H1 (cell line): ENCODE data around the gene ABCD1. TPM values are rescaled to one million over a fixed set of nuclear protein-coding genes. Genes with fewer than 3 reads are reported as not detected.

Experiments
- CTCF ChIA-PET: fragments of 300-600 bp; sonication (Branson Sonifier 250); formaldehyde crosslinking; loops from one replicate; lab custom pipeline; 2021; ENCODE audit not compliant: partially characterized antibody; lab: Charles Lee
- POLR2A ChIA-PET: fragments of 300-600 bp; sonication (Branson Sonifier 250); formaldehyde crosslinking; loops from one replicate; lab custom pipeline; 2021; ENCODE audit warnings: inconsistent platforms; ENCODE audit not compliant: partially characterized antibody; lab: Charles Lee
- DNase-seq, 2 experiments: peaks; one replicate each; pipeline versions ENCODE4 v3.0.0 to v3.0.0-alpha.2; 2010 to 2022; ENCODE audit warnings: low spot score in 2 of 2, low read depth in 1 of 2, mixed read lengths in 1 of 2
- FAIRE-seq: peaks from 2 replicates; lab custom pipeline; 2011; peaks lifted over from hg19 to GRCh38; lab: Jason Lieb, UNC
- H2AFZ ChIP-seq: 2 replicates; pipeline ENCODE4 v1.8.1; 2012; ENCODE audit warnings: low read length, inconsistent platforms
- H2AK5ac ChIP-seq: 2 replicates; pipeline ENCODE4 v1.6.1; 2013; ENCODE audit warnings: low read depth, low read length
- H2BK120ac ChIP-seq: replicated peaks from 2 replicates; pipeline ENCODE3; 2013; ENCODE audit warnings: low read depth, low read length, inconsistent platforms
- H2BK12ac ChIP-seq: 2 replicates; pipeline ENCODE4 v1.6.1; 2013; ENCODE audit warnings: low read depth, low read length
- H2BK15ac ChIP-seq: 2 replicates; pipeline ENCODE4 v1.6.1; 2013; ENCODE audit warnings: low read length
- H2BK20ac ChIP-seq: 2 replicates; pipeline ENCODE4 v1.6.1; 2013; ENCODE audit warnings: low read length
- H2BK5ac ChIP-seq: 2 replicates; pipeline ENCODE4 v1.6.1; 2013; ENCODE audit warnings: low read depth, low read length
- H3K14ac ChIP-seq: 2 replicates; pipeline ENCODE4 v1.6.1; 2013; ENCODE audit warnings: inconsistent platforms; ENCODE audit not compliant: insufficient read length
- H3K18ac ChIP-seq: 2 replicates; pipeline ENCODE4 v1.6.1; 2013; ENCODE audit warnings: low read length; ENCODE audit errors: extremely low read depth
- H3K23ac ChIP-seq: 2 replicates; pipeline ENCODE4 v1.6.1; 2013; ENCODE audit warnings: inconsistent platforms; ENCODE audit not compliant: insufficient read length
- H3K23me2 ChIP-seq: 2 replicates; pipeline ENCODE4 v1.6.1; 2013; ENCODE audit warnings: low read depth, low read length
- H3K27ac ChIP-seq: 2 replicates; pipeline ENCODE4 v1.6.1; 2011; ENCODE audit warnings: low read depth, low read length, inconsistent platforms
- H3K27me3 ChIP-seq, 4 experiments: replicated peaks in 1 of 4; 1 replicate in 1 of 4; 2 replicates in 3 of 4; pipeline versions ENCODE4 v1.6.1 to v1.8.1; 2011 to 2013; ENCODE audit warnings: low read length in 3 of 4, mild to moderate bottlenecking in 3 of 4, inconsistent platforms in 2 of 4, mixed read lengths in 2 of 4, moderate library complexity in 1 of 4; ENCODE audit not compliant: control insufficient read depth in 3 of 4, insufficient read depth in 3 of 4; ENCODE audit errors: extremely low read depth in 1 of 4
- H3K36me3 ChIP-seq, 4 experiments: 2 replicates each; pipeline versions ENCODE4 v1.6.1 to v1.8.1; 2011 to 2013; ENCODE audit warnings: mild to moderate bottlenecking in 4 of 4, low read length in 3 of 4, moderate library complexity in 2 of 4, control low read depth in 1 of 4, inconsistent platforms in 1 of 4; ENCODE audit not compliant: insufficient read depth in 4 of 4, control insufficient read depth in 2 of 4
- H3K4ac ChIP-seq: replicated peaks from 2 replicates; pipeline ENCODE3; 2013; ENCODE audit warnings: low read length, low read depth, mixed read lengths, inconsistent platforms; ENCODE audit not compliant: insufficient read length
- H3K4me1 ChIP-seq, 4 experiments: replicated peaks in 1 of 4; 1 replicate in 1 of 4; 2 replicates in 3 of 4; pipeline versions ENCODE4 v1.6.1 to v1.8.1; 2011 to 2013; ENCODE audit warnings: low read length in 3 of 4, inconsistent platforms in 2 of 4, mixed read lengths in 1 of 4; ENCODE audit not compliant: insufficient read depth in 4 of 4, control insufficient read depth in 3 of 4
- H3K4me2 ChIP-seq, 2 experiments: 2 replicates each; pipeline versions ENCODE4 v1.6.1 to v1.8.1; 2011 to 2013; ENCODE audit warnings: low read depth in 2 of 2, low read length in 2 of 2, control low read depth in 1 of 2, inconsistent platforms in 1 of 2, mild to moderate bottlenecking in 1 of 2; ENCODE audit not compliant: insufficient read depth in 1 of 2
- H3K4me3 ChIP-seq, 4 experiments: fragments of 200-600, 300-600 bp in 1 of 4; sonication (generic), shearing (Covaris generic), sonication (Bioruptor Twin) in 1 of 4; 2 replicates each; pipeline versions ENCODE4 v1.5.1 to v1.8.1; 2011 to 2016; ENCODE audit warnings: low read length in 4 of 4, low read depth in 3 of 4, control low read depth in 2 of 4, inconsistent platforms in 2 of 4, mild to moderate bottlenecking in 2 of 4, mixed read lengths in 1 of 4, moderate library complexity in 1 of 4; ENCODE audit not compliant: insufficient read depth in 2 of 4; ENCODE audit errors: extremely low read depth in 1 of 4
- H3K56ac ChIP-seq: replicated peaks from 2 replicates; pipeline ENCODE3; 2013; ENCODE audit warnings: low read depth, mild to moderate bottlenecking, mixed read lengths, low read length, inconsistent platforms; ENCODE audit not compliant: insufficient read length
- H3K79me1 ChIP-seq: 2 replicates; pipeline ENCODE4 v1.6.1; 2013; ENCODE audit warnings: low read depth, low read length, control low read depth
- H3K79me2 ChIP-seq, 2 experiments: 2 replicates each; pipeline versions ENCODE4 v1.6.1 to v1.8.1; 2012 to 2013; ENCODE audit warnings: low read length in 2 of 2, mild to moderate bottlenecking in 2 of 2, inconsistent platforms in 1 of 2; ENCODE audit not compliant: insufficient read depth in 2 of 2, control insufficient read depth in 1 of 2
- H3K9ac ChIP-seq, 4 experiments: replicated peaks in 1 of 4; 1 replicate in 1 of 4; 2 replicates in 3 of 4; pipeline versions ENCODE4 v1.6.1 to v1.8.1; 2011 to 2013; ENCODE audit warnings: low read depth in 3 of 4, low read length in 3 of 4, control low read depth in 2 of 4, mild to moderate bottlenecking in 2 of 4, moderate library complexity in 2 of 4, inconsistent platforms in 1 of 4; ENCODE audit errors: extremely low read depth in 1 of 4
- H3K9me3 ChIP-seq, 2 experiments: 2 replicates each; pipeline versions ENCODE4 v1.6.1 to v1.8.1; 2012 to 2013; ENCODE audit warnings: mild to moderate bottlenecking in 2 of 2, moderate library complexity in 2 of 2, control low read depth in 1 of 2, inconsistent platforms in 1 of 2, low read depth in 1 of 2, low read length in 1 of 2, mixed read lengths in 1 of 2; ENCODE audit not compliant: insufficient read depth in 2 of 2
- H4K20me1 ChIP-seq, 2 experiments: replicated peaks in 1 of 2; 2 replicates each; pipeline versions ENCODE3 to v1.8.1; 2011 to 2013; ENCODE audit warnings: inconsistent platforms in 2 of 2, low read length in 2 of 2, mild to moderate bottlenecking in 1 of 2; ENCODE audit not compliant: insufficient read depth in 2 of 2, control insufficient read depth in 1 of 2
- H4K5ac ChIP-seq: 2 replicates; pipeline ENCODE4 v1.6.1; 2013; ENCODE audit warnings: low read length, low read depth, mixed read lengths, inconsistent platforms; ENCODE audit not compliant: insufficient read length
- H4K8ac ChIP-seq: 2 replicates; pipeline ENCODE4 v1.8.0; 2013; ENCODE audit warnings: mild to moderate bottlenecking, moderate library complexity, low read length, inconsistent platforms; ENCODE audit not compliant: insufficient read depth; ENCODE audit errors: extremely low read depth
- H4K91ac ChIP-seq: replicated peaks from 2 replicates; pipeline ENCODE3; 2013; ENCODE audit warnings: low read length, mixed read lengths, inconsistent platforms; ENCODE audit not compliant: insufficient read length
- FOSL1 ChIP-seq: IDR thresholded peaks from 2 replicates; pipeline ENCODE4 v1.6.1; 2011; ENCODE audit warnings: mild to moderate bottlenecking, low read depth, low read length, moderate library complexity; ENCODE audit not compliant: insufficient read depth
- GABPA ChIP-seq: IDR thresholded peaks from 2 replicates; pipeline ENCODE4 v1.6.1; 2011; ENCODE audit warnings: mild to moderate bottlenecking, low read length, moderate library complexity, borderline replicate concordance; ENCODE audit not compliant: insufficient read depth
- KDM5A ChIP-seq: fragments of 200-600 bp; IDR thresholded peaks from 2 replicates; pipeline ENCODE4 v1.7.1; 2012; ENCODE audit warnings: mild to moderate bottlenecking, low read length, inconsistent platforms, mixed read lengths
- NANOG ChIP-seq: IDR thresholded peaks from 2 replicates; pipeline ENCODE4 v1.6.1; 2011; ENCODE audit warnings: low read length, low read depth, mild to moderate bottlenecking, inconsistent platforms; ENCODE audit not compliant: insufficient read depth, poor library complexity, severe bottlenecking
- RAD21 ChIP-seq, 2 experiments: IDR thresholded peaks in 1 of 2; conservative IDR thresholded peaks in 1 of 2; 2 replicates each; pipeline ENCODE4 v1.6.1; 2011; ENCODE audit warnings: low read depth in 2 of 2, low read length in 2 of 2, improper control_type of control experiment in 1 of 2, inconsistent platforms in 1 of 2, mild to moderate bottlenecking in 1 of 2, moderate library complexity in 1 of 2
- SIN3A ChIP-seq, 2 experiments: IDR thresholded peaks in 1 of 2; conservative IDR thresholded peaks in 1 of 2; 2 replicates each; pipeline ENCODE4 v1.6.1; 2011 to 2012; ENCODE audit warnings: low read length in 2 of 2, improper control_type of control experiment in 1 of 2, low read depth in 1 of 2, mild to moderate bottlenecking in 1 of 2
- TBP ChIP-seq: IDR thresholded peaks from 2 replicates; pipeline ENCODE4 v1.6.1; 2011; ENCODE audit warnings: low read depth, low read length, improper control_type of control experiment
- ZNF274 ChIP-seq: IDR thresholded peaks from 2 replicates; pipeline ENCODE4 v1.7.0; 2012; ENCODE audit warnings: low read length, borderline replicate concordance; ENCODE audit errors: extremely low read depth
- WGBS, 2 experiments: shearing (Covaris generic) in 1 of 2; methylation state at CpG; one replicate each; pipeline versions ENCODE4 v1.1.6 to v1.1.7; 2013 to 2015; ENCODE audit warnings: low lambda C conversion rate in 2 of 2, mixed read lengths in 2 of 2, inconsistent platforms in 1 of 2, low coverage in 1 of 2, missing lambda C conversion rate in 1 of 2; ENCODE audit not compliant: insufficient replicate concordance in 2 of 2, insufficient coverage in 1 of 2, insufficient read length in 1 of 2; ENCODE audit errors: extremely low coverage in 1 of 2, missing lambda C conversion rate in 1 of 2; 5-methylcytosine and 5-hydroxymethylcytosine counted together
- polyA plus RNA-seq, 7 experiments: library from polyadenylated mRNA; depleted of rRNA in 3 of 7; stranded (reverse) in 5 of 7; unstranded in 2 of 7; fragments of >200 nt in 5 of 7; fragments of 200-250 nt in 2 of 7; gene quantifications; 1 replicate in 5 of 7; 2 replicates in 1 of 7; 4 replicates in 1 of 7; pipeline versions ENCODE4 v1.2.1 to v1.2.3, GENCODE V29; 2011 to 2013; ENCODE audit warnings: missing spikeins in 2 of 7, mixed read lengths in 2 of 7
- total RNA-seq: library from RNA; stranded (reverse); fragmentation: NEBNext Ultra II Directional; extraction: Animal tissue kit (Norgen Biotek cat#: 25700); gene quantifications from 2 replicates; pipeline ENCODE4 v1.2.1, GENCODE V29; 2021
- TF ChIP-seq, protein P1 (sequence below): IDR thresholded peaks from 2 replicates; pipeline ENCODE4 v1.6.1; 2012; ENCODE audit warnings: inconsistent platforms
- TF ChIP-seq, protein P2 (sequence below): IDR thresholded peaks from 2 replicates; pipeline ENCODE4 v1.6.1; 2011; ENCODE audit warnings: low read depth, mild to moderate bottlenecking, low read length; ENCODE audit not compliant: insufficient read depth

ABCD1 gene
- total and polyA plus RNA-seq, 2 of the 8 experiments (the other 6 are each of a cell fraction or from before 2014, with no cell fraction given), result 3.1 to 6.6 TPM

DNA sequence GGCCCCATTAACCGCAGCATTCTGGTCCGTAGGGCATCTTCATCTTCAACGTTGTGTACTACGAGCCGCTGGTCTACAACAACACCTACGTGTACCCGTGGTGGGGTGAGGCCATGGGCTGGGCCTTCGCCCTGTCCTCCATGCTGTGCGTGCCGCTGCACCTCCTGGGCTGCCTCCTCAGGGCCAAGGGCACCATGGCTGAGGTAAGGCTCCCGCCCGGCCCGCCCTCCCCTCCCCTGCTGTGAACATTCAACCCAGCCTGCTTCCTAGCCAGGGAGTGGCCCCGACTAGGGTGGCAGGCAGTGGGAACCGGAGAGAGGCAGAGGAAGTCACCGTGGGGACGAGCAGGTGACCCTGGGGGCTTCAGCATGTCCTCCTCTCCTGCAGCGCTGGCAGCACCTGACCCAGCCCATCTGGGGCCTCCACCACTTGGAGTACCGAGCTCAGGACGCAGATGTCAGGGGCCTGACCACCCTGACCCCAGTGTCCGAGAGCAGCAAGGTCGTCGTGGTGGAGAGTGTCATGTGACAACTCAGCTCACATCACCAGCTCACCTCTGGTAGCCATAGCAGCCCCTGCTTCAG lies 29.9 kb upstream of the ABCD1 start:
- ChIA-PET CTCF (interaction anchor here (0.9 to 2.3 kb wide), 3 partner anchors 8 to 13 kb away, joined by 3 to 10 read pairs (median 3); partner anchors contain the start of gene SLC6A8), POLR2A (interaction anchor here (1.3 to 1.9 kb wide), 2 partner anchors 9 to 10 kb away, joined by 4 to 5 read pairs; no protein-coding TSS in a partner anchor)
- Histone ChIP-seq H3K14ac (no peak overlapping the region), H2BK15ac (no peak overlapping the region), H3K4me3 (no peak overlapping the region), H3K36me3 (peaks cover 0 to 44% (median 12%) of the 10 kb centered on the region in 4 experiments; a peak in 5 of 8 replicates), H3K18ac (no peak overlapping the region), H3K4me1 (peaks cover 0 to 7% (median 1%) of the 10 kb centered on the region in 4 experiments; a peak in 3 of 7 replicates), H4K8ac (no peak overlapping the region), H3K9me3 (no peaks in the 10 kb centered on the region), H2BK120ac (no peak overlapping the region), H2AK5ac (no peak overlapping the region), H2BK12ac (no peak overlapping the region), H4K5ac (no peak overlapping the region), H4K91ac (no peak overlapping the region), H2AFZ (no peak overlapping the region), H3K9ac (no peak overlapping the region), H4K20me1 (peaks cover 0 to 4% of the 10 kb centered on the region in 2 experiments), H3K79me1 (no peaks in the 10 kb centered on the region; the same call in 1 of the 2 replicates), H3K23me2 (no peaks in the 10 kb centered on the region), H3K4me2 (no peak overlapping the region), H3K27ac (no peak overlapping the region), H3K4ac (no peak overlapping the region), H3K23ac (no peak overlapping the region), H3K27me3 (no peaks in the 10 kb centered on the region), H2BK20ac (no peak overlapping the region), H3K56ac (no peak overlapping the region), H2BK5ac (no peak overlapping the region), H3K79me2 (peaks cover 0 to 5% of the 10 kb centered on the region in 2 experiments; a peak in 2 of 4 replicates)
- DNase-seq (no peak), FAIRE-seq (no peak)
- WGBS, 2 experiments, result no CpG with 5 or more reads among the region's 23 CpGs
- TF ChIP-seq TBP, result no peak
- TF ChIP-seq, protein P1, sequence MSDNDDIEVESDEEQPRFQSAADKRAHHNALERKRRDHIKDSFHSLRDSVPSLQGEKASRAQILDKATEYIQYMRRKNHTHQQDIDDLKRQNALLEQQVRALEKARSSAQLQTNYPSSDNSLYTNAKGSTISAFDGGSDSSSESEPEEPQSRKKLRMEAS, result no peak
- TF ChIP-seq NANOG, result no peak
- TF ChIP-seq ZNF274, result no peak
- TF ChIP-seq GABPA, result no peak
- no peak for TF ChIP-seq KDM5A
- TF ChIP-seq, protein P2, sequence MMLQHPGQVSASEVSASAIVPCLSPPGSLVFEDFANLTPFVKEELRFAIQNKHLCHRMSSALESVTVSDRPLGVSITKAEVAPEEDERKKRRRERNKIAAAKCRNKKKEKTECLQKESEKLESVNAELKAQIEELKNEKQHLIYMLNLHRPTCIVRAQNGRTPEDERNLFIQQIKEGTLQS, result no peak
- TF ChIP-seq RAD21 (IDR thresholded peaks at IDR 0.05 in 1 of 2, conservative IDR thresholded peaks at IDR 0.05 in 1 of 2; ENCODE audit: low read depth in 2 of 2, low read length in 2 of 2), result no peak
- TF ChIP-seq SIN3A (conservative IDR thresholded peaks at IDR 0.05 in 1 of 2, IDR thresholded peaks at IDR 0.05 in 1 of 2; ENCODE audit: low read depth in 1 of 2, low read length in 2 of 2), result no peak
- TF ChIP-seq FOSL1, result no peak
